DMS53 treated with DMSO at 0.1 percent for 48 hours (cell line): ENCODE data around the gene SIK2.
"Not testable (repeated sequence)": the region's sequence is repeated elsewhere in the genome, so short reads cannot be mapped to it uniquely, and the experiment has no call there.

Experiments used
- DNase-seq: peaks from one replicate; lab custom pipeline; 2025; ENCODE audit not compliant: unreplicated experiment; lab: John Stamatoyannopoulos, UW

SIK2 gene

DNA sequence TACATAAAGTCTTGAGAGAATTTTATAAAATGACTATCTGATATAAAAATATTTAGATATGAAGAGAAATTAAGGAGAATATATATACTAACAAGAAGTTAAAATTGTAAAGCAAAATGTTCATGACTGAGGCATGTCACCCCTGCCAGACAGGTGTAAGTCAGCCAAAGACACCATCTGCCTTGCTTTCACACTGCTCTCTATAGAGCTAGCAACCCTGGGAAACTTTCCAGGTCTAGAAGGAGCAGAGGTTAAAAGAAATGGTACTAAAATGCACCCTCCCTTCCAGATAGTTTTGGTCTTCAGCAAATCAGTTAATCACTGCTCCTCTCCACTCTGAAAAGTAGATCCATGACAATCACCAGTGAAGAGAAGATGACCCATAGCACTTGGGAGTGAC is 147.4 kb downstream of the SIK2 start:
- no peak for DNase-seq

DNA sequence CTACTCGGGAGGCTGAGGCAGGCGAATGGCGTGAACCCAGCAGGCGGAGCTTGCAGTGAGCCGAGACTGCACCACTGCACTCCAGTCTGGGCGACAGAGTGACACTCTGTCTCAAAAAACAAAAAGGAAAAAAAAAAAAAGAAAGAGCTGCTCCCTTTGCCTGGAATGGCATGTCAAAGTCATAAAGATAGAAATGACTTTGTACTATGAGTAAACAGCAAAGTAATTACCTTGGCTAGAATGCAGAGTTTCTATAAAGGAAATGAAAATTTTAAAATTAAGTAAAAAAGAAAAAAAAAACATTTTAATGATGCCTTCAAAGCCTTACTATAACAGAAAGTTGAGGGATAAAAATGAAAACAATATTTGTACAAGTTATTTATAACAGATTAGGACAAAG is 153.8 kb downstream of the SIK2 start:
- no peak for DNase-seq

DNA sequence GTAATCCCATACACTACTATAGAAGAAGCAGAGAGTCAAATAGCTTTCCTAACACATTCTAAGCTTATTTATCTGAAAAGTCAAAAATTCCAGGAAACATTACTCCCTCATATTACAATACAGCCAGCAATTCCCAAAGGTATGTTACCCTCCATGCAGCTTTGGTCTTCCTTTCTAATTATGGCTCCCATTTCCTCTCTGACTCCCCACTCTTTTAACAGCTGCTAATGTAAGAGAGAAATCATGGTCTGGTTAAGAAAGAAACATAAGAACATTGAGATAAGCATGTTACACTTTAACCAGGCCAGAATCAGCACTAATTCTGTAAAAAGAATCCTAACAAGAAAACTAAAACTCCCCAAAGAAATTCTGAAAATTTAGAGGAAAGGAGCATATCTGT is 157.1 kb downstream of the SIK2 start:
- no peak for DNase-seq

DNA sequence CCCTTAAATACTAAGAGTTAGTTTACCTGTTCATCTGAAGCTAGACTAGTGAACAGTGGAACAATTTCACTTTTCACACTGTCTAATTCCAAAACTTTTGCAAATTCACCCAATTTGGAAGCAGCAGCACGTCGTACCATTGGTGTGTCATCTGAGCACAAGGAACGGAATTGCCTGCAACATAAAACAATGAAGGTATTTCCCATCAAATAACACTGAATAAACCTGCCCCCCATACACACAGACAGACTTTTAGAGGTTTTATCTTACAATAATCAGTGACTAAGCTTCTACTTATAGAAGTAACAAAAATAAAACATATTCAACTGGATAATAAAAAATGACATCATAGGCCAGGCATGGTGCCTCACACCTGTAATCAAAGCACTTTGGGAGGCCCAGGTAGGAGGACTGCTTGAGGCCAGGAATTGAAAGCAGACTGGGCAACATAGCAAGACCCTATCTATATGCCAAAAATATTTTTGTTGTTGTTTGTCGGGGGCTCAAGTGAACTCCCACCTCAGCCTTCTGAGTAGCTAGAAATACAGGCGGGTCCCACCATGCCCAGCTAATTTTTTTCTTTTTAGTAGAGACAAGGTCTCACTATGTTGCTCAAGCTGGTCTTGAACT is 157.6 kb downstream of the SIK2 start:
- DNase-seq = no peak

DNA sequence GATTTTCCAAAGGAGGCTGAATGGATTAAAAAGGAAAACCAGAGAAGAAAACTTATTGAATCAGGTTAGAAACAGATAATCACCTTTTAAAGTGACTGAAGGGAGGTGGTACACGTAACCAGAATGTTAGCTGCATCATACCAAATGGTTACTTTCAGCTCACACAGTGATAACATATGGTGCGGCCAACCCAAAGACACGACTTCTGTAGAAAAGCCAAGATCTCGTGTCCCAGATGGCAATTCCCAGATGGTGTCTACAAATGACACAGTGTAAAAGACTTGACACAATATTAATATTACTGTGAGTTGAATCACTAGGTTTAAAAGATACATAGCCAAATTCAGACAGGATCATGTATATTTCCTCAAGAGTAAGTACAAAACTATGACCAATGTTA is 158.8 kb downstream of the SIK2 start:
- DNase-seq = no peak

DNA sequence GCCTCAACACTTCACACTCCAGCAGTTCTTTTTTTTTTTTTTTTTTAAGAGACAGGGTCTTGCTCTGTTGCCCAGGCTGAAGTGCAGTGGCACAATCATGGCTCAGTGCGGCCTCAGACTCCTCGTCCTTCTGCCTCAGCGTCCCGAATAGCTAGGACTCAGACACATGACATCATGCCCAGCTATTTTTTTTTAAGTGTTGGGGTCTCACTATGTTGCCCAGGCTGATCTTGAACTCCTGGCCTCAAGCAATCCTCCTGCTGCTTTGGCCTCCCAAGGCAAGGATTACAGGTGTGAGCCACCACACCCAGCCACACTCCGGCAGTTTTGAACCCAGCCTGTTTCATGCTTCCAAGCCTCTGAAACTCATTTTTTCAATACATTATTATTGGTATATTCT is 160.3 kb downstream of the SIK2 start:
- DNase-seq = no peak

DNA sequence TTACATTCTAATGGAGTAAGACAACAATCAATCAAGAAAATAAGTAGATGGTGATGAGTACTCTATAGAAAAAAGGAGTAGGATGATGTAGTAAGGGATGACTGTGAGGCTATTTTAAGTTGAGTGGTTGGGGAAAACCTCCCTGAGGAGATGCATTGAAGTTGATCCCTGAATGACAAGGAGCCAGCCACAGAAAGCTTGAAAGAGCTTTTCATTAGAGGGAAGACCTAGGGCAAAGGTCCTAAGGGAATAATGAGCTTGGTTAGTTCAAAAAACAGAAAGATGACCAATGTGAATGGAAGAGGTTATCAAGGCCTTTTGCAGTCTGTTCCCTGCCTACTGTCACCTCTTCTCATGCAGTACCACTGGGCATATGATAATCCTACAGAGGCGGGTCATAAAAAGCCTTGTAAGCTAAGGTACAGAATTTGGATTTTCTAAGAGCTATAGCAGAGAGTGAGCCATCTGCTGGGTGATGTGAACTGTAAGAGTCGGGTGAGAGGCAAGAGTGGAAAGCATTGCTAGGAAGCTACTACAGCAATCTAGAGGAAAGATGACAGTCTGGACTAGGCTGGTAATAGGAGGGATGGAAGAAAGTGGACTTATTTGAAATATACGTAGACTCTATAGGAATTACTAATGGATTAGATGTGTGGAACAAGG is 160.9 kb downstream of the SIK2 start:
- no peak for DNase-seq

DNA sequence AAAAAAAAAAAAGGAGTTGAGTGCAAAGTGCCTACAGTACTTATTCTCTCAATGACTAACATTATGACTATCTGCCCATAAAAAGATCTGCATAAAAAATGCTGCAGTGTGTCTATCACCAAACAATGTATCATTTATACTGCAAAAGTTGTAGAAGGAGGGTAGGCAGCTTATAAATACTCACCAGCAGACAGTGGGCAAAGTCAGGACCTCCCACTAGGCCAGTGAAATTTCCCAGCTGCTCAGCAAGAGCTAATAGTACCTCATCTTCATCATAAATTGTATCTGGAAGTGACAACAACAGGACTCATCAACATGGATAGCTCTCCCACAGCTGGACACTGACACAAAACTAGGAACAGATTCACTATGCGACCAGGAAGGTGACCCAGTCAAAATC is 162.4 kb downstream of the SIK2 start:
- no peak for DNase-seq

DNA sequence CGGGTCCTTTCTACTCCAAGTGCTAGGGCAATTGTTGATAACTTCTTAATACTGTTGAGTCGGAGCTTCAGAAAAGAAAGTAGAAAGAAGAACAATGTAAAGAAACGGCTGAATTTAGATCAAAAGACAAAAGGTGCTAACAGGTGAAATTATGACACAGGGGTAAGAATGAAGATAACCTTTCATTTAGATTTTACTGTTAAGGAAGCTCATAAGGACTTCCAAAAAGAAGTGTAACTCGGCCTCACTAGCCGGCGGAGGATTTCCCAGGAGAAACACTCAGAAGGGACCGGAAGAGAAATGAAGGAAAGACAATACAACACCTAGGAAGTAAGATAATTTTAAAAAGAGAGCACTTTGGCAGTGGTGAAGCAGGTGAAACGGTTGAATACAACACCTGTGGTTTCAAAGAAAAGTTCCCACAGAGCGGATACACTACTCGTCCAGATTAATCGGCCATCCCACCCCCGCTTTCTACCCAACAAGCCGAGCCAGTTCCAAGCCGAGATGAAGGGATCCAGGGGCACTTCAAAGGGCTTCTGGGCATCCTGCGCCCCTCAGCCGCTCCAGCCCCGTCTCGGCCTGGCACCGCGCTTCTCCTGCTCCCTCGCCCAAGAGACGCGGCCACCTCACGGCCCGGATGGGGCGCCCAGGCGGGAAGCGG is 163.2 kb downstream of the SIK2 start:
- DNase-seq = no peak

DNA sequence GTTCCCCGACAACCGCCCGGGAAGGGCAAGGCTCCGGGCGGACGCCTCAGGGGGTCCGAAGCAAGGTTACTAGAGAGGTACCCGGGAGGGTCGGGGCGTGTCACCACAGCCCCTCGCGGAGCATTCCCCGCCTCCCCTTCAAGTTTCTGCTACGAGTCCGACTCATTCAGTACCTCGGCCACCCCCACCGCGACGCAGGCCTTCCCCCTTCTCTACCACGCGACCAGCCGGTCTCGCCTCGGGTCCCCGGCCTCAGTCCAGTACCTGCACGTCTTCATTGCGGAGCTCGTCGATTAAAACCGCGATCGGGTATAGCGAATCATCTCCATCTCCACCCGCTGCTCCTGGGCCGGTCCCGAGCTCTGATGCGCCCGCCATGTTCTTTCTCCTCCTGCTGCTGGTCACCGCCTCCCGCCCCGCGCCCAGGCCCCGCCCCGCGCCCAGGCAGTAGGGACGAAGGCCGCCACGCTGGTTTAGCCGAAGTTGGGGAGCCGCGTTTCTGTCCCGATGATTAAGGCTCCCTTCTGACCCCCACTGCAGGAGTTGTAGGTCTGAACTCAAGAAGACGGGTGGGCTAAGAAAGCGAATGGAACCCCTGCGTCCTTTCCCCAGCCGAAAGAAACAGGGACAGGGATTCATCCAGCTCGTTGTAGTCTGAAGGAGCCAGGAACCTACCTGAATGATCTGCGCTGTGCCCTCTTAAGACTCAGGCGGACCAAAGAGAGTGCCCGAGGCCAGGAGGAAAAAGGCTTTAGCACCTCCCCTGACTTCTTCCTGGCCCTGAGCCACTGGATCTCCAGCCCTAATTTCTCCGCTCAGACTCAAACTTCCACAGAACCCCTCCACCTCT is 164.0 kb downstream of the SIK2 start, which contains the start of gene PPP2R1B:
Gene PPP2R1B (minus strand): TSS at position 406 of the 850 bp plus-strand sequence. CDS start 28 bp downstream, at position 378.
- peak; percentile 53 for DNase-seq

DNA sequence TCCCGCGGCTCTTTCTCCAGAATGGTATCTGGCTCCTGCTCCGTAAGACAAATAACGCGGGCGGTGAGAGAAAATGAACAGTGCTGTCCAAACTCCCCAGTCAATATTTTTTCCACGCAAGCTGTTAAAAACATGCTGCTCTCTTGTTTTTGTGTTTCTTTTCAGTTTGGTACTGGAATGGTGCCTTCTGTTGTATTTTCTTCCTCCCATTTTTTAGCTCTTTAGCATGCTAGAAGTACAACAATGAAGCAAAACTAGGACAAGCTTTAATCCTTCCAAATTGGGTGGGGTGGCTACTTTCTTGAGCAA is 164.5 kb downstream of the SIK2 start:
- DNase-seq = peak; percentile 49

DNA sequence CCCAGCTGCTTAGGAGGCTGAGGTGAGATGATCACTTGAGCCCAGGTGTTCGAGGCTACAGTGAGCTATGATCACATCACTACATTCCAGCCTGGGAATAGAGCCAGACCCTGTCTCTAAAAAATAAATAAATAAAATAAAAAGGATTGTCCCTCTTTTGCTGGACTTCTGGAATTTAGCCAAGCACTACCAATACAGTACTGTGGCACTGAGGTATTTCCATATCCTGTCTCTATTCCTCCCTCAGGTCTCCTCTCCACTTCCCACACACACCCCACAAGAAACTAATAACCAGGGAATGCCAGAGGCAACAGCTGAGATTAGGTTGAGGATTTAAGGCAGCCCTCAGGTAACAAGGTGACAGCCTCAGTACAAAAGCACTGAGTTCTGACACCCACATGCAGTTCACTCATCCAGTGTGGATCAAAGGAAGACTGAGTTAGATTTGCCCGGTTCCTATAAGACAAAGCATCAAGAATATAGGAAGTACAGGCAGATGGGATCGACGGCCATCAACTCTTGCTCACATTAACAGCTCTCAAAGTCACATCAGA is 168.4 kb downstream of the SIK2 start:
- DNase-seq = no peak

DNA sequence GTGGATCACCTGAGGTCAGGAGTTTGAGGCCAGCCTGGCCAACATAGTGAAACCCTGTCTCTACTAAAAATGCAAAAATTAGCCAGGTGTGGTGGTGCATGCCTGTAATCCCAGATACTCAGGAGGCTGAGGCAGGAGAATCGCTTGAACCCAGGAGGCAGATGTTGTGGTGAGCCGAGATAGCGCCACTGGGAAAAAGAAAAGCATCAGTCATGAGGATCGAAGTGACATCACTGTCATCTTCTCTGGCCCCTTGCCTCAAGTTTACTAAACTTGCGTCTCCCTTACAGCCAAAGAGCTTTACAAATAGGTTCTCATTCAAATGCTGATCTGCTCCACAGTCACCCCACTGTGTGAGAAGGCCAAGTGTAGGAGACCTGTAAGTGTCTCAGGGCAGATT is 169.0 kb downstream of the SIK2 start:
- DNase-seq = not testable (repeated sequence)

DNA sequence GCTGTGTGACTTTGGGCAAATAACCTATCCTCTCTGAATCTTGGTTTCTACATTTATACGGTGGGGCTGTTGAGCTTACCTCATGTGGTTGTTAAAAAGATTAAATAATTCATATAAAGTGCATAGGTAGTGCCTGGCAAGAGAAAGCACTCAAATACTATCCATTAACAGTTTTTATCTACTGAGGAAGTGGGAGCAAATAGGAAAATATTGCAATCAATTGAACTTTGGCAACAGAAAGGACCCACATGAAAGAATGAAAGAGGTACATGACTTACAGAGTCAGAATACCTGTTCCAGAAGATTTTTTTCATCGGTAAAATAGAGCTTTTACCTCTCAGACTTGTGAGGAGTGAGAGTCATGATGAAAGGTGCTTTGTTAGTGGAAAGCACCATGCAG is 170.3 kb downstream of the SIK2 start:
- no peak for DNase-seq

DNA sequence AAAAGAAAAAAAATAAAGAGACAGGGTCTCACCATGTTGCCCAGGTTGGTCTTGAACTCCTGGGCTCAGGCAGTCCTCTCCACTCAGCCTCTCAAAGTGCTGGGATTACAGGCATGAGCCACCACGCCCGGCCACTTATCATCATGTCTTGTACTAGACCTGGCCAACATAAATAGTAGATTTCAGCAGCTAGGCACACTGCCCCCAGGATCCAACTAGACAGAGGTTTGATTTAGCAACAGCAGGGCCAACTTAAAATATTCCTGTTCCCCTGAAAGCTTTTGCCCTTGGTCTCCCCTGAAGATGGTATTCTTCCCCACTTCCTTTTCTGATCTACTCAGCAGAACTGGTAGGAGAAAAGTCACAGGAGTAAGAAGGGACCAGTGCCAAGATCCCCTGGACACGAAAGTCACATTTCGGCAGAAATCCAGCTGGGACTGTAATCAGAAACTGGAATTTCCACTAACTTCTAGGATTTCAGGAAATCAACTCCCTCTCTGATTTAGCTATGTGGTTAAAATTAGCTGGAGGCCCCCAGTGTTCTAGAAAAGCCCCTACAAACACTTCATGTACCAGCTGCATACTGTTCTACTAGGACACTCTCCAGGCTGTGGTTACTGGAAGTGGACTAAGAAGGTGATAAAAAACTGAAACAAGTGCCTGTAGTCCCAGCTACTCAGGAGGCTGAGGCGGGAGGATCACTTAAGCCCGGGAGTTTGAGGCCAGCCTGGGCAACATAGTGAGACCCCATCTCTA is 172.9 kb downstream of the SIK2 start:
- no peak for DNase-seq

DNA sequence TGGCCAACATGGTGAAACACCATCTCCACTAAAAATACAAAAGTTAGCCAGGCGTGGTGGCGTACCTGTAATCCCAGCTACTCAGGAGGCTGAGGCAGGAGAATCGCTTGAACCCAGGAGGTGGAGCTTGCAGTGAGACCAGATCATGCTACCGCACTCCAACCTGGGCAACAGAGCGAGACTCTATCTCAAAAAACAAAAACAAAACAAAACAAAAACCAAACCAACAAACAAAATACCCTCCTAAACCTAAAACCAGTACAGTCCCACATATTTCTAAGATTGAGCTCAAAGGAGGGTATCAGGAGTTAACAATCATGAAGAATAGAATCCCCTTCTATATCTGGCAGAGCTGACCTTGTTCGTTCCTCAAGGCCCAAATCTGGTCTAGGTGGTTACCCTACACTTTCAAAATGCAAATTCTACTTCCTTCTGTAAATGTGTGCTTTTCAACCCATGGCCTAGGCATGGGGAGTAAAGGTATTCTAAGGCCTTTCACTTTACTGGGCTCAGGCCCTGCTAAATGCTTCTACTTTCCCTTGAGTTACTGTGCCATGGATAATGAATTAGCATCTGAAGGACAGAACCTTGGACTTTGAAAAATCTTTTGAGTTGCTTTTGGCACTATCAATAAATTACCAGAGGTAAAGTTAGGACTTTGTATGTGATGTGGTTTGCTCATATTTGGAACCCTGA is 174.3 kb downstream of the SIK2 start:
- DNase-seq = no peak

DNA sequence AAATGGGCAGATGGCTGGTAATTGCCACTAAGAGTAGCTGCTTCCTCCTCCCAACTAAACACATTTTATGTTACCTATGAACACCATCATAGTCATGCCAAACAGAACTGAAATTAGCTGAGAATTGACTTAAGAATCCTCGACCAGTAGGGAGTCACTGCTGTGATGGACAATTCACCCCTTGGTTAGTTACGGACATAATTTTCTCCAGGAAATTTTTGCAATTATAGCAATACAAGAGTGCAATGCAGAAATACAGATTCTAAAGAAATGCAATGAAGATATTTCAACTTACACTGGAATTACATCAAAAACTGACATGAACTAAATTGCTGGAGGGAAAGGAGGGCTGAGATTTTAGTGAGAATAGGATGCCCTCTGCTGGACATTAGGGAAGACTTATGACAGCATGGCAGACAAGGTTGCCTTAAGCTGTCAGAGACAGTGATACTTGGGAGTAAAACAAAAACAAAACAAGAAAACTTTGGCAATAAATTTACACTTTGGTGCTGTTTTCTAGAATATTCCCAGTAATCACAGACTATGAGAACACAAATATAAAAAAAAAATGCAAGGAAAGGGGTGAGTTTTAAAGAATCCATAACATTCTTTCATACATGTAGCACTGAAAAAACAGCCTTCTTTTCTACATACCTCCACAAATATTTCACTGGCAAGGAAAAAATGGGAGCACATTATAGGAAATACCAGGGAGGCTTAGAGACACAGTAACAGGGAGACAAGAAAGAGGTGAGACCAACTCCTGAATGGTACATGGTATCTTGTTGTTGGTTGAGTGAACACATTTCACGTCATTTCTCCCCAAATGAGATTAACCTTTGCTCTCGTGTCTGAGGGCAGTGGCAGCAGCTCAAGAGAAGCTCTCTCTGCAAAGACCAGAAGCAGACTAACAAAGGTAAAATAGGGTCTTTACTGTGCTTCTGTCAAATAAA is 175.1 kb downstream of the SIK2 start:
- peak; percentile 64 for DNase-seq

DNA sequence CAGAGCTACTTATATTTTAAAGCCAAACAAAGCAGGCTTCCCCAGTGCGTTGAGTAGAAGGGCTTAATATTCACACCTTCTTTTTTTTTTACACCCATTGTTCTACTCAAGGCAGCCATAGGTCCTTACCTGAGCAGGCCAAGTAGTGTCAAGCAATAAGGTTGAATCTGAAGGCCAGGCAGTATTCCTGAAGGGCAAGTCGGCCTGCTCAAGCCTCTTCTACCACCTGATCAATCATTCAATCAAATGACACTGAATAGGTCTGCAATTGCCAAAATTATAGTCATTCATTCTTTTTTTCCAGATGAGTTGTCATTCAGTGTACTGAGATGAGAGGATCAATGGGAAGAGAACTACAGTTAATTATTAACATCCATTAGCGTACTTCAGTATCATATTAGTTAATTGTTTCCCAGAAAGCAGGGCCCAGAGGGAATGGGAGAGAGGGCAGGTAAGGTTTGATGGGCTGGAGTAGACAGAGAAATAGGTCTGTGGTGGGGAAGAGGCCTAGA is 175.9 kb downstream of the SIK2 start:
- peak; percentile 12 for DNase-seq

DNA sequence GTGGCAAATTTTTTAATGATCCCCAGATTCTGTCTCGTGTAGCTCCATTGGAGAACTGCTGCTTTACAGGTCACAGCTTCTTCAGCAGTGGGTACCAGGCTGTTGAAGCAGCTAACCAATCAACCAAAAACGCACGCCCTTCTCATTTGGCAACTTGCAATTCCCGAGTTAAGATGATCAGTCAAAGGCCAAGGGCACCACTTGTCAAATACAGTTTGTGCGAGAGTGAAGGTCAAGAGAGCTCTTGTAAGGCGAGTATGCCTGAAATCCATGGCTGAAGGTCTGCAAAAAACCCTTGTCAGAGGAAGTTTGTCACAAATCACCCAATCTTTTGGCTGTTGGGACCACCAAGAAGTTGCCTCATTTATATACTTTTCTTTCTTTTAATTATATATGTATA is 176.9 kb downstream of the SIK2 start:
- no peak for DNase-seq
